Duodenal mucosa (tissue), 2 donors: ENCODE data around the gene PSMD2.

Source experiments
- H3K27ac ChIP-seq: one replicate; pipeline ENCODE4 v1.7.0; 2013; ENCODE audit warnings: low read depth, low read length
- H3K27me3 ChIP-seq, 2 donors: one replicate each; pipeline ENCODE4 v1.7.0; 2013; ENCODE audit warnings: low read length in 2 of 2, control low read depth in 1 of 2; ENCODE audit not compliant: insufficient read depth in 2 of 2, control insufficient read depth in 1 of 2
- H3K36me3 ChIP-seq, 2 donors: one replicate each; pipeline ENCODE4 v1.7.0; 2013; ENCODE audit warnings: low read length in 2 of 2, control low read depth in 1 of 2; ENCODE audit not compliant: insufficient read depth in 2 of 2, control insufficient read depth in 1 of 2
- H3K4me1 ChIP-seq, 2 donors: one replicate each; pipeline ENCODE4 v1.7.0; 2013; ENCODE audit warnings: low read length in 2 of 2, control low read depth in 1 of 2; ENCODE audit not compliant: insufficient read depth in 2 of 2, control insufficient read depth in 1 of 2
- H3K4me3 ChIP-seq, 2 donors: one replicate each; pipeline ENCODE4 v1.7.0; 2013; ENCODE audit warnings: low read length in 2 of 2, low read depth in 1 of 2
- H3K9ac ChIP-seq, 2 donors: one replicate each; pipeline ENCODE4 v1.7.0; 2013; ENCODE audit warnings: low read length in 2 of 2, low read depth in 1 of 2
- H3K9me3 ChIP-seq, 2 donors: one replicate each; pipeline ENCODE4 v1.7.0; 2013; ENCODE audit warnings: low read length in 2 of 2, control low read depth in 1 of 2; ENCODE audit not compliant: control insufficient read depth in 1 of 2

PSMD2 gene

DNA sequence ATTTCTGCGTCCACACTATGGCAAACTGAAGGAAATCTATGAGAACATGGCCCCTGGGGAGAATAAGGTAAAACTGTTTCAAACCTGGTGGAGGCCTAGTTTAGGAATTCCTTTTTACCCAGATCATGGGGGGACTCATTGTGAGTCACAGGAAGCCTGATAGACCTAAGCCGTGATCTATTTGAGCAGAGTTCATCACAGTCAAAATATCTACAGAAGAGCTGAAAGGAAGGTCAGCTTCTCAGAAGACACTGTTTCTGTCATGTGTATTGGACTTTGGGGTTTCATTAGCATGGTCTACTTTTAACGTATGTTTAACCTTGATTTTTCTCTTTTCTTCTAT lies 1.3 kb downstream of the PSMD2 start:
- no peaks in the 10 kb centered on the region for H3K27me3 ChIP-seq
- peak overlapping the region; percentile 83 to 86 for H3K4me3 ChIP-seq
- no peak overlapping the region for H3K27ac ChIP-seq
- no peaks in the 10 kb centered on the region for H3K9me3 ChIP-seq
- peaks cover 12 to 13% of the 10 kb centered on the region in 2 donors for H3K4me1 ChIP-seq
- H3K9ac ChIP-seq: peak overlapping the region in 1 of 2 donors; percentile 75
- peaks cover 31 to 47% of the 10 kb centered on the region in 2 donors for H3K36me3 ChIP-seq

DNA sequence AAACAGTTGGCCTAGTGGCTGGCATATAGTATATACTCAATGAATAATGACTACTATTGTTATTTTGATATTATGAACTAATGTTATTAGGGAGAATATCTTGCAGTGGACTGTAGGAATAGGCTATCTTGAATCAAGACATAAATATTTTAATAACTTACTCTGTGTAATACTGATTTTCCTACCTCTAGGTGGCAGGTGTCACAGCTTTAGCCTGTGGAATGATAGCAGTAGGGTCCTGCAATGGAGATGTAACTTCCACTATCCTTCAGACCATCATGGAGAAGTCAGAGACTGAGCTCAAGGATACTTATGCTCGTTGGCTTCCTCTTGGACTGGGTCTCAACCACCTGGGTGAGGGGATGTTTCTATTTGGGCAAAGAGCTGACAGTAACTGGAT lies 6.5 kb downstream of the PSMD2 start:
- H3K4me3 ChIP-seq: no peak overlapping the region
- H3K4me1 ChIP-seq: peaks cover 2 to 9% of the 10 kb centered on the region in 2 donors
- no peak overlapping the region for H3K27ac ChIP-seq
- H3K36me3 ChIP-seq: peaks cover 52 to 75% of the 10 kb centered on the region in 2 donors
- no peak overlapping the region for H3K9ac ChIP-seq
- H3K9me3 ChIP-seq: no peaks in the 10 kb centered on the region
- H3K27me3 ChIP-seq: no peaks in the 10 kb centered on the region

DNA sequence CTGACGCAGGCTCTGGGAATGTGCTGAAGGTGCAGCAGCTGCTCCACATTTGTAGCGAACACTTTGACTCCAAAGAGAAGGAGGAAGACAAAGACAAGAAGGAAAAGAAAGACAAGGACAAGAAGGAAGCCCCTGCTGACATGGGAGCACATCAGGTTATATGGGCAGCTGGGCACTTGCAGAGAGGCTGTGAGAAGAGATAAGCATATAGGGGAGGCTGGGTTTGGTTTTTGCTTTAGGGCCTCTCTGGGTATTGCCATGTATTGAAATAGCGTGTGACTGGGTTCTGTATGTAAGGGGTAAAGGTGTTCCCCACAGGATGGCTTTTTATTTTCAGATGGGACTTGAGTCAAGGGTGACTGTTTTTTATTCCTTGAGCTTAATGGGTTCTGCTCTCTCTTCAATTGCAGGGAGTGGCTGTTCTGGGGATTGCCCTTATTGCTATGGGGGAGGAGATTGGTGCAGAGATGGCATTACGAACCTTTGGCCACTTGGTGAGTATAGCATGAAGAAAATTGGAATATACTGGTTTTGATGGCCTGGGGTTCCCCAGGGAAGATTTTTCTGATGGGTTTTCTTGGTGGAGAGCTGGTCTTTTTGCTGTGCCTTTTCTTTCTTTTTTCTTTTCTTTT lies 7.4 kb downstream of the PSMD2 start:
- Histone ChIP-seq H3K4me3 (no peak overlapping the region), H3K9me3 (no peaks in the 10 kb centered on the region), H3K36me3 (peaks cover 49 to 70% of the 10 kb centered on the region in 2 donors), H3K27ac (no peak overlapping the region), H3K9ac (no peak overlapping the region), H3K4me1 (peaks cover 0 to 9% of the 10 kb centered on the region in 2 donors), H3K27me3 (no peaks in the 10 kb centered on the region)

DNA sequence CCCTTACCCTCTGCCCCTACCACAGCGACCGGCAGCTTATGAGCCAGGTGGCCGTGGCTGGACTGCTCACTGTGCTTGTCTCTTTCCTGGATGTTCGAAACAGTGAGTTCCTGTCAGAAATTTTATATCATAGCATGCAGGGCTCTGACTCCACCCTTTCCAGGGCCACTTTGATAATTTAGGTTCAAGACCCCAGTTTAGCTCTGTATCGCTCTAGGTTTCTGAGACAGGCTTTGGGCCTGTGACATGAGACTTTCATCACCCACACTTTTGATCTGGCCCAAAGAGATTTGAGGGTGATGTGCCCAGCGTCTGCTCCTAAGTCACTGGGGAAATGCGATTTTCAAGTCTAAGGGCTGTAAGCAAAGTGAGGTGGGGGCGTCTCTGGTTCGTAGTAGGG lies 8.9 kb downstream of the PSMD2 start:
- Histone ChIP-seq H3K9ac (no peak overlapping the region), H3K27me3 (no peaks in the 10 kb centered on the region), H3K36me3 (peaks cover 36 to 55% of the 10 kb centered on the region in 2 donors), H3K27ac (no peak overlapping the region), H3K4me3 (no peak overlapping the region), H3K4me1 (peaks cover 0 to 9% of the 10 kb centered on the region in 2 donors), H3K9me3 (no peaks in the 10 kb centered on the region)

DNA sequence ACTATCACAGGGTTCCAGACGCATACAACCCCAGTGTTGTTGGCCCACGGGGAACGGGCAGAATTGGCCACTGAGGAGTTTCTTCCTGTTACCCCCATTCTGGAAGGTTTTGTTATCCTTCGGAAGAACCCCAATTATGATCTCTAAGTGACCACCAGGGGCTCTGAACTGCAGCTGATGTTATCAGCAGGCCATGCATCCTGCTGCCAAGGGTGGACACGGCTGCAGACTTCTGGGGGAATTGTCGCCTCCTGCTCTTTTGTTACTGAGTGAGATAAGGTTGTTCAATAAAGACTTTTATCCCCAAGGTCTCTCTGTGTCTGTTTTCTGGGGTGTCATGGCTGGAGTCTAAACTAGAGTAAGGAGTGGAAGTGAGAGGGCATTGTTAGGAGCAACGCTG lies 9.7 kb downstream of the PSMD2 start:
- Histone ChIP-seq H3K4me1 (peaks cover 0 to 9% of the 10 kb centered on the region in 2 donors), H3K36me3 (peaks cover 28 to 47% of the 10 kb centered on the region in 2 donors), H3K27me3 (no peaks in the 10 kb centered on the region), H3K4me3 (no peak overlapping the region), H3K9ac (no peak overlapping the region), H3K9me3 (no peaks in the 10 kb centered on the region), H3K27ac (no peak overlapping the region)

DNA sequence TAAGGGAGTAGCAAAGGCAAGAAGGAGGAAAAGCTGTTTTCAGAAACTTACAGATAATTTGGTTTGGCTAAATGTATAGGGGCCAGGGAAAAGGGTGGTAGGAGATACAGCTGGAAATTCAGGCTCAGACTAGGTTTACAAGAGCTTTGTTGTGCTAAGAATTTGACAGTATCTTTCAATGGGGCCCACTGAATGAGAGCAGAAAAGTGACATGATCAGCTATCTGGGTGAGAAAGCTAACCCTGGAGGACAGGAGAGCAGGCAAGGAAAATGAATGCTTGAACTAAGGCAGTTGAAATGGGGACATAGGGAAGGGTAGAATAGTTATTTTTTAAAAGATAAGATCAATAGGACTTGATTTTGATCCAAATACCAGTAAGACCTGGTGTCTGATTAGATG lies 12.6 kb downstream of the PSMD2 start:
- peaks cover 10 to 19% of the 10 kb centered on the region in 2 donors for H3K36me3 ChIP-seq
- peaks cover 3 to 8% of the 10 kb centered on the region in 2 donors for H3K4me1 ChIP-seq
- no peaks in the 10 kb centered on the region for H3K27me3 ChIP-seq
- H3K4me3 ChIP-seq: no peak overlapping the region
- H3K9me3 ChIP-seq: no peaks in the 10 kb centered on the region
- H3K9ac ChIP-seq: no peak overlapping the region
- no peak overlapping the region for H3K27ac ChIP-seq

DNA sequence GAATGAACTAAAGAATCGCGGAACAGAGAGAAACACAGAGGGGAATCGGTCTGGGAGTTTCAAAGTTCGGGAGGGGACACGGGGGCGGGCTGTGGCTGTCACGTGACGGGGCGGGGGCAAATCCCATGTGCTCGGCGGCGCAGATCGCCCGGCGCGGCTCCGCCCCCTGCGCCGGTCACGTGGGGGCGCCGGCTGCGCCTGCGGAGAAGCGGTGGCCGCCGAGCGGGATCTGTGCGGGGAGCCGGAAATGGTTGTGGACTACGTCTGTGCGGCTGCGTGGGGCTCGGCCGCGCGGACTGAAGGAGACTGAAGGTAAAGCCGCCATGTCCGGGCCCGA lies 15.3 kb downstream of the PSMD2 start, which contains the start of gene EIF4G1:
EIF4G1 (plus strand) TSS at position 244 of the 337 bp plus-strand sequence. CDS start 1,191 bp downstream, outside the sequence.
- H3K4me3 ChIP-seq: peak within 1 kb of the TSS; percentile 77 to 93
- H3K9ac ChIP-seq: peak within 1 kb of the TSS; percentile 67 to 99
- H3K9me3 ChIP-seq: no peaks in the 10 kb centered on the region
- H3K27me3 ChIP-seq: no peaks in the 10 kb centered on the region
- H3K27ac ChIP-seq: peak within 1 kb of the TSS; percentile 94
- peaks cover 22 to 32% of the 10 kb centered on the region in 2 donors for H3K4me1 ChIP-seq
- peaks cover under 1 to 23% of the 10 kb centered on the region in 2 donors for H3K36me3 ChIP-seq

DNA sequence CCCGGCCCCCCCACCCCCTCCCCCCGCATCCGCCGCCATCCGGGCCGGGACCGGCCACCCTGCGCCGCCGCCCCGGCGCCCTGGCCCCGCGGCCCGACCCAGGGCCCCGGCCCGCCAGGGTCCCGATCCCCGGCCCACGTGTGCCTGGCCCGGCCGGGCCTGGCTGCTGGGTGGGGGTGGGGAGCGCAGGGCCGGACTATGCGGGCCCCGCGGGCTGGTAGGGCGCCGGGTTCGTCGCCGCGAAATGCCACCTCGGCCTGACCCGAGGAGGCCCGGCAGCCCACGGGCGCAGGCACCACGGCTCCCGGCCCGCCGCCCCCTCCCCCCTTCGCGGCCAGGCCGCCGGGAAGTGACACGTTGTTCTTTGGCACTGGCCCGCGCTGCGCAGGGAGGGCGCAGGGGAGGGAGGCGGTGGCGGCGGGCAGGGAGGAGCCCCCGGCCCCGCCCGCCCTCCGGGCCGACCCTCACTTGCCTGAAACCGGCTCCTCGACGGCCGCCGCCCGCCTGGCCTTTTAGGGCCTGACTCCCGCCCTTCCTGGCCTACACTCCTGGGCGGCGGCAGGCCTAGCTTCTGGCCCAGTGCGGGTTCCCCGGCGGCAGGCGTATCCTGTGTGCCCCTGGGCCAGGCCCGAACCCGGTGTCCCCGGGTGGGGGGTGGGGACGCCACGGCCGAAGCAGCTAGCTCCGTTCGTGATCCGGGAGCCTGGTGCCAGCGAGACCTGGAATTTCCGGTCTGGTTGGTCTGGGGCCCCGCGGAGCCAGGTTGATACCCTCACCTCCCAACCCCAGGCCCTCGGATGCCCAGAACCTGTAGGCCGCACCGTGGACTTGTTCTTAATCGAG lies 15.9 kb downstream of the PSMD2 start:
- Histone ChIP-seq H3K27me3 (no peaks in the 10 kb centered on the region), H3K4me1 (peaks cover 28 to 37% of the 10 kb centered on the region in 2 donors), H3K4me3 (peak overlapping the region; percentile 77 to 93), H3K9me3 (no peaks in the 10 kb centered on the region), H3K36me3 (peaks cover 4 to 26% of the 10 kb centered on the region in 2 donors), H3K9ac (peak overlapping the region; percentile 67 to 99), H3K27ac (peak overlapping the region; percentile 94)

DNA sequence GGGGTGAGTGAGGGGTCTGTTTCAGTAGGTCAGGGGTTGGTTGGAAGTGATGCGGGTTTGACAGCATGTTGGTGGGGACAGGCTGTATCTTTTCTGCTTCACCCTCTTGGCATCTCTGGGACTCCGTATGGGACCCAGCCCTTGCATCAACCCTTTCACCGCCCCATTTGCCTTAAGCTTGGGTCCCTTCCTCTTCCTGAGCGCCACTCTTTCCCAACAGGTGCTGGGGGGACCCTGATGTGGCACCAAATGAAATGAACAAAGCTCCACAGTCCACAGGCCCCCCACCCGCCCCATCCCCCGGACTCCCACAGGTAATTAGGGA lies 16.5 kb downstream of the PSMD2 start:
- Histone ChIP-seq H3K9ac (peak overlapping the region; percentile 67 to 99), H3K9me3 (no peaks in the 10 kb centered on the region), H3K4me1 (peaks cover 33 to 42% of the 10 kb centered on the region in 2 donors), H3K27me3 (no peaks in the 10 kb centered on the region), H3K27ac (peak overlapping the region; percentile 94), H3K4me3 (peak overlapping the region; percentile 77 to 93), H3K36me3 (peaks cover 5 to 30% of the 10 kb centered on the region in 2 donors)

DNA sequence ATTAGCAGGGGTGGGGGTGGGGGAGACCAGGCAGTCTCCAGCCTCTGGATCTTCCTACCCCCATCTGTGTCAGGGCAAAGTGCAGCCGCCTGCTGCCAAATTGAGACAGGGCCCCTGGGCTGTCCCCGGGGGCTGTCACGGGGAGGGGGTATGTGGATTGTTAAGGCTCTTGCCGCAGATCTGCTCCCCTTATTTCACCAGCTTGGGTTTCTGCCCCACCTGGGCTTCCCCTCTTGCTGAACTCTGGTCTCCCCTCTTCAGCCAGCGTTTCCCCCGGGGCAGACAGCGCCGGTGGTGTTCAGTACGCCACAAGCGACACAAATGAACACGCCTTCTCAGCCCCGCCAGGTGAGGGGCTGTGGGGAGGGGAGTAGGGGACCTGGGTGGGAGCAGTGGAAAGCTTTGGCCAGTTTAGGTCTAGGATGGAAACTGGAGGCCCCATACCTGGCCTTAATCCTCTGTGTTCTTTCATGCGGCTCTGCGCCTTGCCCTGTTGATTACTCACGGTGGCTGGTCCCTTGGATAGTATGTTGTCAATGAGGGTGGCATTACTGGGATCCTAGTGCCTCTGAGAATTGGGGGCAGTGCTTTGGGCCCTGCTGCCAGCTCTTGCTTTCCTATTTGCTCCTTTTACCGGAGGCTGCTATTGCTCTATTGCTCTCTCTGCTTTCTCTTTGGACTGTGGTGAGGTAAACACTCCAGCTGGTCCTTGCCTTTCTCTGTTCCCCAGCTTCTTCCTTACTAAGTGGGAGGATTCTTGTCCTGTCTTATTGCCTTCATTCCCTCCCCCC lies 17.0 kb downstream of the PSMD2 start:
- no peaks in the 10 kb centered on the region for H3K9me3 ChIP-seq
- peak overlapping the region; percentile 94 for H3K27ac ChIP-seq
- H3K4me3 ChIP-seq: peak overlapping the region; percentile 77 to 93
- peaks cover 38 to 42% of the 10 kb centered on the region in 2 donors for H3K4me1 ChIP-seq
- no peaks in the 10 kb centered on the region for H3K27me3 ChIP-seq
- peak overlapping the region; percentile 67 to 99 for H3K9ac ChIP-seq
- peaks cover 11 to 36% of the 10 kb centered on the region in 2 donors for H3K36me3 ChIP-seq
